HPDE6-E6E7 (cell line): Measurements from ENCODE around the gene PI4KA.
"Not testable (repeated sequence)": the region's sequence is repeated elsewhere in the genome, so short reads cannot be mapped to it uniquely, and the experiment has no call there.

ENCODE experiments used
- DNase-seq: peaks from one replicate; pipeline ENCODE4 v3.0.0; 2011; ENCODE audit warnings: missing footprints; ENCODE audit errors: extremely low spot score

PI4KA gene

DNA sequence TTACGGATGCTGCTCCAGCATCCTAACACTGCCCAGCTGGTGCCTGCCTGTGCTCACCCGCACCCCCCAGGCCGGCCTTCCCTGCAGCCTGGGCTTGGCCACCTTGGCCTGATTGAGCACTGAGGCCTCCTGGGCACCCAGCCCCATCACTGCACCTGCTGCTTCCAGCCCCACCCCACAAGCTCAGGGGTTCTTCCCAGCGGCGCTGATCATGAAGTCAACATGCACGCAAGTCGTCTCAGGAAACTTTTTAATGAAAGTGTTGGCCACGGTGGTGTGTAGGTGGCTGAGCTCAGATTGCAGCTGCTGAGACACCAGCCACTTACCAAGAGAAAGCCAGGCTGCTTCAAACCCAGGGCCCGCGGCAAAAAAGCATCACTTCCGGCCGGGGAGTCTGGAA is 163.4 kb downstream of the PI4KA start:
- not testable (repeated sequence) for DNase-seq

DNA sequence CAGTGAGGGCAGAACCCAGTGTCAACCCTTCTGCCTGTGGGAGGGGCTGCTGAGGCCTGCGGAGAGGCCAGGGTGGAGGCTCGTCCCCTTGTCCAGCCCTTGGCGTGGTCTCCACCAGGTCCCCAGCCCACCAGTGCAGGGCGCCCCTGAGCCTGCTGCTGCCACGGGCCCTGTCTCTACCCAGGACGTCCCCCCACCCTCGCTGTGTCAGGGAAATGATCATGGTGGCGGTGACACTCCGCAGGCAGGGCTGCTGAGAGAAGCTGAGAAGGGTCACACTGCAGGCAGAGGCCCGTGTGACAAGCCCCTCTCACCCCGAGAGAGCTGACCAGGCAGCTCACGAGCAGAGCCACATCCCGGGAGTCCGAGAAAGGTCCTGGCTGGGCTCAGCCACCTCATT is 164.4 kb downstream of the PI4KA start:
- DNase-seq = not testable (repeated sequence)

DNA sequence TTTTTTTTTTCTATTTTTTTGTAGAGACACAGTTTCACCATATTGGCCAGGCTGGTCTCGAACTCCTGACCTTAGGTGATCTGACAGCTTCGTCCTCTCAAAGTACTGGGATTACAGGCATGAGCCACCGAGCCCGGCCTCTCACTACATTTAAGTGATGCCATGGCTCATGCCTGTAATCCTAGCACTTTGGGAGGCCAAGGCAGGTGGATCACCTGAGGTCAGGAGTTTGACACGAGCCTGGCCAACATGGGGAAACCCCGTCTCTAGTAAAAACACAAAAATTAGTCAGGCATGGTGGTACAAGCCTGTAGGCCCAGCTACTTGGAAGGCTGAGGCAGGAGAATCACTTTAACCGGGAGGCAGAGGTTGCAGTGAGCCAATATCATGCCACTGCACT is 165.7 kb downstream of the PI4KA start:
- not testable (repeated sequence) for DNase-seq

- not testable (repeated sequence) for DNase-seq
These were observed 167.9 kb downstream of the PI4KA start for GRCh38 chr22:20690586-20691317.

- DNase-seq = not testable (repeated sequence)
These were observed 171.0 kb downstream of the PI4KA start for GRCh38 chr22:20687356-20688172.

DNA sequence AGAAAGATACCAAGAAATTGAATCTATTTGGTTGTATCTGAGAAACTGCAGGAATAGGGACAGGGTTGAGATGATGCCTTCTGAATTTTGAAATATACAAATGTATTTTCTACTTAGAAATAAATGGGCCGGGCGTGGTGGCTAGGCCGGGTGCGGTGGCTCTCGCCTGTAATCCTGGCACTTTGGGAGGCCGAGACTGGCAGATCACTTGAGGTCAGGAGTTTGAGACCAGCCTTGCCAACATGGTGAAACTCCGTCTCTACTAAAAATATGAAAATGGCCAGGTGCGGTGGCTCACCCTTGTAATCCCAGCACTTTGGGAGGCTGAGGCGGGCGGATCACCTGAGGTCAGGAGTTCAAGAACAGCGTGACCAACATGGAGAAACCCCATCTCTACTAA is 172.8 kb downstream of the PI4KA start:
- not testable (repeated sequence) for DNase-seq

DNA sequence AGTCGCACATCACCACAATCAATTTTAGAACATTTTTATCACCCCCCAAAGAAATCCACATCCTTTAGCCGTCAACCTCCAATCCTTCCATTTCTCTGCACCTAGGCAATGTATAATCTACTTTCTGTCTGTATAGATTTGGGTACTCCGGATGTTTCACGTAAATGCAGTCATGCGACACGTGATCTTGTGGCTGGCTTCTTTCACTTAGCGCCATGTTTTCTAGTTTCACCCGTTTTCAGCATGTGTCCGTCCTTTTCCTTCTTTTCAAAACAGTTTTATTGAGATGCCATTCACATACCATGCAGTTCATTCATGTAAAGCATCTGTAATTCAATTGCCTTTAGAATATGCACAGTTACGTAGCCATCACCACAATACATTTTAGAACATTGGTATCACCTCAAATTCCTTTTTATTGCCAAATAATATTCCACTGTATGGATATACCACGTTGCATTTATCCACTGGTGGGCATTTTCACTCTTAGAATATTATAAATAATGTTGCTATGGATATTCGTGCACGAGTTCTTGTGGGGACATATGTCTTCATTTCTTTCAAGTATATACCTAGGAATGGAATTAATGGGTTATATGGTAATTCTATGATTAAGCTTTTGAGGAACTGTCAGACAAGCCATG is 179.7 kb downstream of the PI4KA start:
- DNase-seq = not testable (repeated sequence)

- DNase-seq = no peak
These were observed 180.8 kb downstream of the PI4KA start for GRCh38 chr22:20677684-20678242.

DNA sequence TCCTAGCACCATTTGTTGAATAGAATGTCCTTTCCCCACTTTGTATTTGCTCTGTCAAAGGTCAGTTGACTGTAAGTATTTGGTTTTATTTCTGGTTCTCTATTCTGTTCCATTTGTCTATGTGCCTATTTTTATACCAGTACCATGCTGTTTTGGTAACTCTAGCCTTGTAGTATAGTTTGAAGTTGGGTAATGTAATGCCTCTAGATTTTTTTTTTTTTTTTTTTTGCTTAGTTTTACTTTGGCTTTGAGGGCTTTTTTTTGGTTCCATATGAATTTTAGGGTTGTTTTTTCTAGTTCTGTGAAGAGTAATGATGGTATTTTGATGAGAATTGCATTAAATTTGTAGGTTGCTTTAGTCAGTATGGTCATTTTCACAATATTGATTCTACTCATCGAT is 183.0 kb downstream of the PI4KA start:
- DNase-seq = not testable (repeated sequence)

- DNase-seq = no peak
These were observed 183.6 kb downstream of the PI4KA start for GRCh38 chr22:20674998-20675397.

GRCh38 chr22:20673295-20674195 is 185.1 kb downstream of the PI4KA start:
- no peak for DNase-seq

- no peak for DNase-seq
These were observed 185.9 kb downstream of the PI4KA start for GRCh38 chr22:20672732-20673131.

DNA sequence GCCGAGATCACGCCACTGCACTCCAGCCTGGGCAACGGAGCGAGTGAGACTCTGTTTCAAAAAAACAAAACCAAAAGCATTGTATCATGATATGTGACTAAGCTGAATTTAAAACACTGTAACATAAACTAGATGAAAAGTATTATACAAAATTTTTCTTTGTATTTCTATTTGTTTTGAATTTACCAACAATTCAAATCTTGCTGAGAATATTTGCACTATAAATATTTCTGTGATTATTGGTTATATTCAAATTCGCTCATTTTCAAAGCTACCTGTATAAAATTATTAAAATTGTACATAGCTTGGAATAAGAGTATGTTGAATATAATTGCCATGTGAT is 186.6 kb downstream of the PI4KA start:
- no peak for DNase-seq

GRCh38 chr22:20671409-20672081 is 187.1 kb downstream of the PI4KA start:
- no peak for DNase-seq

GRCh38 chr22:20670457-20671261 is 188.0 kb downstream of the PI4KA start:
- not testable (repeated sequence) for DNase-seq

DNA sequence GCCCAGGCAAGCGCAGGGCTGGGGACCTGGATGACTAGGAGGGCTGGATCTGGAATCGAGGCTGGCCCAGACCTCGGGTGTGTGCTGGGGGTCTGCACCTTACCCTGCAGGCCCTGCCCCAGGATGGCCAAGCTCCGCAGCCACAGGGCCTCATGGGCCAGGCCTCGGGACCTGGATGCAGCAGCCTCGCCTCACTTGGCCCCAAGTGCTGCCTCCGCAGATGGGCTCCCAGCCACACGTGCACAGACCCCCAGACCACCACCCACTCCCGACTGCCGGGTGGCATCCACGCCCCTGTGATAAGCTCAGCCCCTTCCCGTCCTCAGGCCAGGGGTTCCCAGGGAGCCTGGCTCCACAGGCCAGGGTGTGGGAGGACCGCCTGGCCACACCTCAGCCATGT is 188.7 kb downstream of the PI4KA start:
- not testable (repeated sequence) for DNase-seq

DNA sequence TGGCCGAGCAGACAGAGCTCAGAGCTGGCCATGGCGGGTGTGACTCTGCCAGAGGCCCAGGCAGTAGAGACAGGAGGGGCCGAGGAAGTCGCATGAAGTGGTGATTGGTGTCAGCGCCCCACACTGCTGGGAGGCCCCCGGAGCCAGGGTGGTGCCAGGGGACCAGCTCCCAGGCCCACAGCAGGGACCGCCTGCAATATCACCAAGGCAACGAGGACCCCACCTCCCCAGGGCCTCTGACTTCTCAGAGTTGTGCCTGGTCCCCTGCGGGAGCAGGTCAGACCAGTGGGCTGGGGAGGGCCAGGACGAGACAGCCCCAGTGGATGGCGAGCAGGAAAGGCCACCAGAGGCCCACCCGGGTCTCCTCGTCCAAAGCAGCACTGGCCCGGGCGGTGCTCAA is 189.1 kb downstream of the PI4KA start:
- DNase-seq = not testable (repeated sequence)

- DNase-seq = not testable (repeated sequence)
These were observed 189.8 kb downstream of the PI4KA start for GRCh38 chr22:20668769-20669168.

- DNase-seq = not testable (repeated sequence)
These were observed 190.4 kb downstream of the PI4KA start for GRCh38 chr22:20668226-20668625.

- not testable (repeated sequence) for DNase-seq
These were observed 191.1 kb downstream of the PI4KA start for GRCh38 chr22:20667548-20667947.
